NCI-H2107 treated with DMSO at 0.1 percent for 48 hours (cell line): ENCODE measurements around the gene LDLRAD3.
"Not testable (repeated sequence)": the region's sequence is repeated elsewhere in the genome, so short reads cannot be mapped to it uniquely, and the experiment has no call there.

ENCODE experiments used
- DNase-seq: peaks from one replicate; lab custom pipeline; 2025; ENCODE audit not compliant: unreplicated experiment; lab: John Stamatoyannopoulos, UW

LDLRAD3 gene

DNA sequence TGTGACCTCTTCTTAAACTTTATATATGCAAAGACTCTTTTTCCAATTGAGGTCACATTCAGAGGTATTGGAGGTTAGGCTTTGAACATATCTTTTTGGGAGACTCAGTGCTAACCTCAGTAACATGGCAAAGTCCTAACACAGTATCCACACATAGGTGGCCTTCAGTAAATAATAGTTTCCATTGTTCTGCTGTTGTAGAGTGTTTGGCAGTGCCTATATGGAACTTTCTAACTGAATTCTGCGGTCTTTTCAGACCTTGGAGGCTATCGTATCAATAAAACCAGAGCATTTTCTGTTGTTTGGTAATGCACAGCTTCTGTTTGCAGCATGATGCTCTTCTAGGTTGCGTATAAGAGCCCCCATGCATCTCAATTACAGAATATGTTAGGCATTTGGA is 47.0 kb downstream of the LDLRAD3 start:
- no peak for DNase-seq

DNA sequence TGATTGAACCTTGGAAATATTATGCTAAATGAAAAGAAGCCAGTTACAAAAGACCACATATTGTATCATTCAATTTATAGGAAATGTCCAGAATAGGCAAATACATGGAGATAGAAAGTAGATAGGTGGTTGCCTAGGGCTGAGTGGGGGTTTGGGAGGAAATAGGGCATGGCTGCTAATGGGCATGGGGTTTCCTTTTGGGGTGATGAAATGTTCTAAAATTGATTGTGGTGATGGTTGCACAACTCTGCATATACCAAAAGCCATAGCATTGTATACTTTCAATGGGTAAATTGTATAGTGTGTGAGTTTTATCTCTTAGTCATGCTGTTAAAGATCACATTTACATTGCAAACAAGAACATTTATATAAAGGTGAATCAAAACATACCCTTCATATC is 48.7 kb downstream of the LDLRAD3 start:
- no peak for DNase-seq

DNA sequence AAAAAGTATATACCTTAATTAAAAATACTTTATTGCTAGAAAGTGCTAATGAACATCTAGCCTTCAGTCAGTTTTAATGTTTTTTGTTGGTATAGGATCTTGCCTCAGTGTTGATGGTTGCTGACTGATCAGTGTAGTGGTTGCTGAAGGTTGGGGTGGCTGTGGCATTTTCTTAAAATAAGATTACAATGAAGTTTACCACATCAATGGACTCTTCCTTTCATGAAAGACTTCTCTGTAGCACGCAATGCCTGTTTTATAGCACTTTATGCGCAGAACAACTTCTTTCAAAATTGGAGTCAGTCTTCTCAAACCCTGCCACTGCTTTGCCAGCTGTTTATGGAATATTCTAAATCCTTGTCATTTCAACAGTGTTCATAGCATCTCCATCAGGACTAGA is 50.6 kb downstream of the LDLRAD3 start:
- no peak for DNase-seq

DNA sequence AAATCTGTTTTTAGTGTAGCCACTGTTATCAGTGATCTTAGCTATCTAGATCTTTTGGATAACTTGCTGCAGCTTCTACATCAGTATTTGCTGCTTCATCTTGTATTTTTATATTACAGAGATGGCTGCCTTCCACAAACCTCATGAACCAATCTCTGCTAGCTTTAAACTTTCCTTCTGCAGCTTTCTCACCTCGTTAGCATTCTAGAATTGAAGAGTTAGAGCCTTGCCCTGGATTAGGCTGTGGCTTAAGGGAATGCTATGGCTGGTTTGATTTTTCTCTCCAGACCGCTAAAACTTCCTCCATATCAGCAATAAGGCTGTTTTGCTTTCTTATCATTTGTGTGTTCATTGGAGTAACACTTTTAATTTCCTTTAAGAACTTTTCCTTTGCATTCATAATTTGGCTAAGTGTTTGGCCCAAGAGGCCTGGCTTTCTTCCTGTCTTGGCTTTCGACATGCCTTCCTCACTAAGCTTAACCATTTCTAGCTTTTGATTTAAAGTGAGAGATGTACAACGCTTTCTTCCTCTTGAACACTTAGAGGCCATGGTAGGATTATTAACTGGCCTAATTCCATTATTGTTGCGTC is 51.9 kb downstream of the LDLRAD3 start:
- no peak for DNase-seq

DNA sequence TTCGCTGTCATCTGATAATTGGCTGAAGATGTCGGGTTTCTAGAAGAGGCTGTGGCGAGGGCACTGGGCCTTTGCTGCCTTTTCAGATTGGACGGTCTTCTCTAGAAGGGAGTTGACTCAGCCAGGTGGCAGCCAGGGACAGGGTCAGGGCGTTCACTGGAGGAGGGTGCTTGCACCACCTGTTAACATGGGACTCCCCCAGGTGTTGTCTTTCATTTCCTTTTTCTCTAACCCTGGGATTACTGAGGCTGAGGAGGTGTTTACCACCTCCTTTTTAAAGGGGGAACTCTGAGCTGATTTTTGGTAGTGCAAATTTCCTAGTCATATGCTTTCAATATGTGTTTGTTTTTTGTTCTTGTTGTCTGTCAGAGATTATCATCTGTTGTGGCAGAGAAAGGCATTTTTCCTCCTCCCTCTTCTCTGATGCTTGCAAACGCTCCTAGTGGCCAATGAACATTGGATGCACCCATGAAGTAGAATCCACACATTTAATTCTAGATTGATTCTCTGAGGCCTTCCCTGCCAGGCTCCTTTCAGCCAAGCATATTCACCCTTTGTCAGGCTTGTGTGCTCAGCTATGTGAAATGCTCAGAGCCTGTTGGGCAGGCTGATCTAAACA is 54.1 kb downstream of the LDLRAD3 start:
- no peak for DNase-seq

DNA sequence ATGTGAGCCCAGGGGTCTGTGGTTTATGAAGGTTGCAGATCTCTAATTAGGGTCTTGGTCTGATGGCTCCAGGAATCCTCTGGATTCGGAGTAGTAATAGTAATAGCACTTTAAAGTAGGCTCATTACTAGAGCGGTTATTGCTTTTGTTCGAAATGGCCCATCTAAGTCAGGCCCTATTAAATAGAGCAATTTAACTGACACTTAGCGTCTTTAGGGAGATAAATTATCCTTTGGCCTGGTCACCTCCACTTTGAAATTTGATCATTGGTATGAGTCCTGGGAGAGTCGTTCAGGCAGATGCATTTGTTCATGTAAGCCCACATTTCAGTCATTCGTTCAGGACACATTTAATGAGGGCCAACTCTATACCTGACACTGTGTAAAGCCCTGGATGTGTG is 54.8 kb downstream of the LDLRAD3 start:
- no peak for DNase-seq

DNA sequence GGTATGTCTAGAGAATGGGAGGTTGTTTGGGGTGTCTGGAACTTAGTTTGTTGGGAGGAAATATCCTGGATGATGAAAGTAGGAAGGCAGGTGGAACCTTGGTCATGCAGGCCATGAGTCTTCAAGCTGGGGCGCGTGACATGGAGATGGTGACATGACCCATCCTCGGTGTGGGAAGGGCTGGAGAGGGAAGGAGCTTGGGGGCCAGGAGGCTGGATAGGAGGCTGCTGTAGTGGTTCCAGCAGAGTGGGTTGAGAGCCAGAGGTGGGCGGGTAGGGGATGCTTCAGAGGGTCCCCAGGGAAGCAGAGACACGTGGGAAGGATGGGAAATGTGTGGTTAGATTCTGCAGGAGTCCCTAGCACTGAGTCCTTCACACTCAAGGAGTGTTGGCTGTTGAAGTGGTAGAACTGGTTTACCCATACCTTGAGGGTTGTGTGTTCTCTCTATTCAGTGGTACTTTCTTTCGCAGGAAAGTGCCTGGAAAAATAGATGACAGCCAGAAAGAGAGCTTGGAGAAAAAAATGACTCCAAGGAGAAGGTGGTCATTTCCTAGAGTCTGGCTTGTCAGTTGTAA is 56.8 kb downstream of the LDLRAD3 start:
- no peak for DNase-seq

DNA sequence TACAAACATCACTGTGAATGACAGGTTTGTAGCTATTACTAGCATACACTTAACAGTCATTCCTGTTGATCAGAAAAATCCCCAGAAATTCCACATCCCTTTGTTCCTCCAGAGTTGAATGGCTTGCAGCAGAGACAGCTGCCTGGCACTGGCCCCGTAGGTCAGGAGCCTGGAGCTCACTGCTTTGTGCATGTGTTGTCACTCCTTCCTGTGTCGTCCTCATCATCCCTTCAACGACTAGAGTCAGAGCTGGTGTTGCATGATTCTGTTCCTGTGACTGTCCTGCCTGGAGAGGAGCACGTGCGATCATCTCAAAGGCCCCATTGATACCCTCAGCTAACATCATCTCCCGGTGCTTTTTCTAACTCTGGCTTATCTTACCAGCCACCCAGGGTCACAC is 58.3 kb downstream of the LDLRAD3 start:
- DNase-seq = no peak

DNA sequence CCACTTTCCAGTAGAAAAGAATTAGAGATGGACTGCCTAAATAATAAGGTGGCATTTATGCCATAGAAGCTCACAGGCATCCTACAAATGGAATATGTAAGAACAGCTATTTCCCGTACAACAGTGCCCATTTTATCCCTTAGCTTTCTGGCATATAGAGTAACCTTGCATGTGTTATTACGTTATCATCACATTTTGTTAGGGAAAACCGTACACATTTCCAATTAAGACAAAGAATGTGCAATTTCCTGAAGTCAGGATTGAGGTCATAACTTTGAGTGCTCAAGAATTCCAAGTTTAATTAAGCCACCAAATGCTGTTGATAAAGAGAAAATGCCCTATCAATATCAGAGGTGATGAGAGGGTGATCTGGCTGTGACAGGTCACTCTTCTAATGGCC is 58.9 kb downstream of the LDLRAD3 start:
- no peak for DNase-seq

DNA sequence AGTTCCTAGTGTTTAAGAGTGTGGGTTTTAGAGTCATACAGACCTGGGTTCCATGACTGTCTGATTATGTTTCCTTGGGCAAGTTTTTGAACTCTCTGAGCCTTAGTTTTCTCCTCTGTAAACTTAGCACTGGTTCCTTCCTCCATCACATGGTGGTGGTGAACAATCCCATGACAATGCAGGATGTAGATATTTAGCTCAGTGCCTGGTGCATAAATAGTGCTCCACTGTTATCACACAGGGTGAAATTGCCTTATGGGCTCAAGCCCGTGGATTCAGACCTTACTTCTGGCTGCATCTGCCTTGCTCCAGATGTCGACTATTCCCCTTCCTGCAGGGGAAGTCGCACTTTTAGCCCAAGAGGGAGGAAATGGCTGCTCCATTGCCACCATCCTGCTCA is 62.7 kb downstream of the LDLRAD3 start:
- no peak for DNase-seq

DNA sequence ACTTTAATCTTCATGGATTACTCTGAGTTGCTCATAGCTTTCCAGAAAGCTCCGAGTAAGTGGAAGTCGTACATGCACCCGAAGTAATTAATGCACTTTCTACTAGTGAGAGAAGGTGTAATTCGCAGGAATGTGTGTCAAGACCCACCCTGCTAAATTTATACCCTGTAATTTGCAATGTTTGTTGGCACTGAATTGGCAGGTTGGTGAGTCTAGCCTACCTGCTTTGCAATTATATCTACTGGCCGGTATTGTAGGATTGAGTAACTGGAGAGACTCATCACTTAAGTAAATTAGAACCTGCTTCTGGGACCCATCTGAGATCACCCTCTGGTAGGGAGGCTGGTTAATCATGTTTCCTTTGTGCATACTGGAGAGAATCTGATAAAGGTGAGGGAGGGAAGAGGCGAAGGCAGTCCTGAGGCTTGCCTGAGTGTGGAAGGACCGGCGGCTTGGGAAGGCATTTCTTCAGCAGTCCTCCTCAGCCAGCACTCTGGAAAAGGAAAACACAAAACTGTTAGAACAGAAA is 63.3 kb downstream of the LDLRAD3 start:
- no peak for DNase-seq

DNA sequence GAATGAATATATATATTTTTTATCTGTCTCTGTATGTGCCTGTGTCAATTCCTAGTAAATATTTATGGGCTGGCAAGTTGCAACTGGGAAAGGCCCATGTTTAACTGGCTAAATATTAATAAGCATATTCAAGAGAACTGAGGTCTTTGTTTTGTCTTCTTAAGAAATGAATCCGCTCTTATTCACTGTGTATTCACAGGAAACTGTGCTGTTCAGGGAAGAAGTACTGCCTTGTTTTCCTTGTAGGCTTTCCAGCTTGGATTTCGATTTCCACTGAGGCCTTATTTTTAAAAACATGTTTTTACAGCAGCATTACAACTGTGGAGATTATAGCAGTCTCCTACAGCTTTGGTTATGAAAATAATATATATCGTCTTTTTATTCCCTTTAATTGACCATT is 64.7 kb downstream of the LDLRAD3 start:
- no peak for DNase-seq

DNA sequence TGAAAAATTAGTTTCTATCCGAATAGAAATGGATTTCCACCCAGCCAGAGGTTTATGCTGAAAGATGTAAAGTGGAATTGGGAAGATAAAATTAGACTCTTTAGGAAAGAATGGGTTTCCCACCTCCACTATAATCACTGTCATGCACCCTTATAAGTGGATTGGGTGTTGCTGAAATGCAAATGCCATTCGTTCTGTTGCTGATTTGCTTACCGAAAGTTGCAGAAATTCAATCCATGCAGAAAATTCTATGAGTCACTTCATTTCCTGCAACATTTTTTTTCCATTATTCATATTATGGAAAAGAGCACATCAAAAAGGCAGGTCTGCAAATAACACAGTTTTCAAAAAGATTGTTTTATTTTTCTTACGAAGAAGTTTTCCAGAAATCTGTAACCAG is 65.6 kb downstream of the LDLRAD3 start:
- DNase-seq = no peak

DNA sequence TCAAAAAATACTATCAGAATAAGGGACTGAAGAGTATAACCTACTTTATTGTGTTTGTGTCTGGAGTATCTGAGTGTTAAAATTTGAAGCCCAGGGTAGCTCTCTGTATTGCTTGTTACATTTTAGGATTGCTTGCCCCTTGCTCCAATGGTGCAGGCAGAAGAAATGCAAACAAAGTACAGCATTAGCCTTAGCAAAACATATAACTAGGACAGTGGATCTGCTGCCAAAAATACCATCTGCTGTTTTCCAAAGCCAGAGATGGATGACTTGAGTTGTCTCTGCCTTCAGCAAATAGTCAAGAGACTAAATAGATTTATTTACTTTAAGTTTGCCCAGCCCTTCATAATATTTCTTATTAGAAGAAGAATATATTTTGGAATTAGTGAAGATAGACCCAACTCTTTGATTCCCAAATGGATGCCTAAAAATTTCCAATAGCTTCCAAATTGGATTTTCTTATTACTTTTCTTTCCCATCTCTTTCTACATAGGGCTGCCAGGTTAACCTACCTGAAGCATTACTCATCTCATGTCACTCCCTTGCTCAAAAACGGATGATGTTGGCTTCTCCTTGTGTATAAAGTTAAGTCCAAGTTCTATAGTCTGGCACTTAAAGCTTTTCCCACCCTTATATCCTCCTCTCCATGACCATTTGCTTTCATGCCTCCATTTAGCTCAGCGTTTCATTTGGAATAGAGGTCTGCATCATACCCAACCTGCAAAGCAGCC is 66.3 kb downstream of the LDLRAD3 start:
- no peak for DNase-seq

DNA sequence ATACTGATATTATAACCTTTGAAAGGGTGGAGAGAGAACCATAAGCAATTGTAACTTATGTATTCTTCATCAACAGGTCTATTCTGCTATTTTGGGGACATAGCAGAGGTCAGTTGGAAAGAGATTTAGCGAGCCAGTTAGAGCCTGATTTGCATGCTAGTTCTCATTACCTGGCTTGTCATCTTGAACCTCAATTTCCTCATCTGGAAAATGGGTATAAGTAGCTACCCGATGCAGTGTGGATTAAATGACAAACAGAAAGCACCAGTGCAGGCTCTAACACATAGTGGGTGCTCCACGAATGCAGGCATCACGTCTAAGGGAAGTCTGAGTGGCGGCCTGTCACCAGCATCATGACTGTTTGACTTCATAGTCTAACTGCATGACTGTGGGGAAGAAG is 67.7 kb downstream of the LDLRAD3 start:
- DNase-seq = no peak

DNA sequence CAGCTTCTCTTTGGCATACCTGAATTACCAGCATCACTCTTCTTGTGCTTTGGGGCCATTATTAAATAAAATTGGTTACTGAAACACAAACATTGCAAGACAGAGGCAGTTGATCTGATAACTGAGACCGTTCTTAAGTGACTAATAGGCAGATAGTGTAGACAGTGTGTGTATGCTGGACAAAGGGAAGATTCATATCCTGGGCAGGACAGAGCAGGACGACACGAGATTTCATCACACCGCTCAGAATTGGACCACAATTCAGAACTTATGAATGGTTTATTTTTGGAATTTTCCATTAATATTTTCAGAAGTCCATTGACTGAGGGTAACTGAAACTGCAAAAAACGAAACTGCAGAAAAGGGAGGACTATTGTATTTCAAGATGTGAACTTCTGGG is 68.6 kb downstream of the LDLRAD3 start:
- no peak for DNase-seq

DNA sequence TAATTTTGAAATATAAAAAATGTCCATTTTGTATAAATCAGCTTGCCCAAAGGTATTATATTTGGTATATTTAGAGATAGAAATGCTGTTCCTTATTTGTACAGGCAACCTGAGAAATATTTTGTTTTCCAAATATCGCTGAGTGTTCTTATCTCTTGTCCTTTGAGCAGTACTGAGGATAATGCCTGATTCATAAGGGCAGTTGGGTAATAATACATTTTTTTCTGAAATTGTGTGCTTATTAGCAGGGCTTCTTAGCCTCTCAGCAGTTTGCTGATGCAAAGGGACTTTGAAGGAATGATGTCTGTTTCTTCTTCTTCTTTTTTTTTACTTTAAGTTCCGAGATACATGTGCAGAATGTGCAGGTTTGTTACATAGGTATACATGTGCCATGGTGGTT is 69.1 kb downstream of the LDLRAD3 start:
- no peak for DNase-seq

DNA sequence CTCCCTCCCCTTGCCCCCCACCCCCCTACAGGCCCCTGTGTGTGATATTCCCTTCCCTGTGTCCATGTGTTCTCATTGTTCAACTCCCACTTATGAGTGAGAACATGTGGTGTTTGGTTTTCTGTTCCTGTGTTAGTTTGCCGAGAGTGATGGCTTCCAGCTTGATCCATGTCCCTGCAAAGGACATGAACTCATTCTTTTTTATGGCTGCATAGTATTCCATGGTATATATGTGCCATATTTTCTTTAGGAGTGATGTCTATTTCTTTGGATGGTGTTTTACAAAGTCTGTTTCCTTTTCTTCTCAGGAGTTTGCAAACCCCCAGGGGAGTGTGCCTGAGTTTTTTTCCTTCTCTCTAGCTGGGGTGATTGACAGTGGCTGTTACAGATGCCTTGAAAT is 69.6 kb downstream of the LDLRAD3 start:
- not testable (repeated sequence) for DNase-seq

DNA sequence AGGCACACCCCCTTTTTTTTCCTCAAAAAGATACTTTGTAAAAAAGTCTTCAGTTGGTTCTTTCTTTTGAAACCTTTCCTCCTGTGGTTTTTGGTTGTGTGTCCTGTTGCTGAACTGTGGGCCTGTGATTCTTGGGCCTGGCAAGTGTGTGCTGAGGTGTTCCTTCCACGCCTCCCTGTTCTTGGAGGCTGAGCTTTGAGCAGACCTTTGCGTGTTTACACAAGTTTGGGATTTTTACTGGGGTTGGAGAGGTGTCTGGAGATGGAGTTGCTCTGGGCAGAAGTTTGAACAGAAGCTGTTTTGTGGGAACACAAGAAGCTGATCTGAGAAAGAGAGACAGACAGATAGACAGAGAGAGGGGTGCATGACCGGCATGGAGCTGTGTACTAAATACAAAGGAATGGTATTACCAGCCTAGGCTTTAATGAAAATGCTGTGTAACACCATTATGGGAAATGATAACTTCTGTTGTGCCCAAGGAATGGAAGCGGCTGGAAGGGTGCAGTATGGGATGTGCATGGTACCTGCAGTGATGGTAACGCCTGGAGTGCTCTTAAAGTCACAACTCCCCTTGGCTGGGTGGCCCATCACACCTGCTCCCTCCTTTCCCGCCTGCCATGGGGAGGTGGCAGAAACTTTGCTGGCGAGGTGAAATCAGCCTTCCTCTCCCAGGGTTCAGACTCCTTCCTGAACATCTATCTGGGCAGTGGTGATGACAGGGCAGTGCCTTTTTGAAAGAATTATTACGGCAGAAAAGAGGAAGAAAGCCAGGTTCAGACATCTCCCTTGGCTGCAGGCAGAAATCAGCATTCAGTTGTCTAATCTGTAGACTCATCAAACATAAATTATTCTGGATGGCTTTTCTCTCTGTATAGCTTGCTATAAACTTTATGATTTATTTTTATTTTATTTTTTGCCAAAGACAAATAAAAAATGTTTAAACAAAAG is 70.4 kb downstream of the LDLRAD3 start:
- no peak for DNase-seq

DNA sequence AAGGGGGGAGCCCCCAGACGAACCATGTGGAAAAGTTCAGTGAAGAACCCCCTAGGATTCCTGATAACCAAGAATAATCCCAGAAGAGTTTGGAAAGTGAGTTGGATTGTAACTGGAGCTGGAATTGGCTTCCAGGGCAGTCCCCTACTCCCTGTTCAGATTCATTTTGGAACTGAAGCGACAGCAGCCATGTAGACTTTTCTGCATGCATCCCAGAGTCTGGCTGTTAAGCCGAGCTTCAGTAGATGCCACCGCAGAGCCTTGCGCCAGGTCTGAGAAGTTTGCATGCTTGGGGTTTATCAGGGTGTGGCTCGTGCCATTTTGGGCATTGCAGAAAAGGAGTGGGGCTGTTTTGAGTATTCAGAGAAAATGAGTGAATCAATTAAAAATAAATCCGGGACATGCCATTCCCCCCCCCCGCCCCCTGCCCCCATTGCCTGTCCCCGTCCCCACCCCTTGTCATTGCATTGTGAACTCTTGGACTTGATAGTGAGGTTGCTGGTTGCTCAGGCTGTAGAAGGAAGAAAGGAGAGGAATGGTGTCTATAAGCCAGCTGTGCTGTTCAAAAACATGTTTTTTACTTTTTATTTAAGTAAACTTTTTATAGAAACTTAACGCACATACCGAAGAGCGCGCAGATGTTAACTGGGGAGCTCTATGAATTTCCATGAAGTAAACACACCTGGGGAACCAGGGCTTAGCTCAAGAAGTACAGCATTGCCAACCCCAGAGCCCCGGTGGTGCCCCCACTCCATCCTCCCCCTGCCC is 71.2 kb downstream of the LDLRAD3 start:
- no peak for DNase-seq
